GM19099 (cell line): ENCODE results near the gene DNAH8.

ENCODE experiments used
- POLR2A ChIP-seq: IDR thresholded peaks from 3 replicates; pipeline ENCODE4 v1.6.1; 2011; ENCODE audit warnings: low read depth; ENCODE audit not compliant: insufficient read length; ENCODE audit errors: extremely low read depth

DNAH8 gene

GRCh38 chr6:38715016-38715689, at the start of gene DNAH8:
DNAH8 (plus strand) TSS chr6:38715311; CDS start chr6:38722810, 7,499 bp downstream.
- no peak for TF ChIP-seq POLR2A

- no peak for TF ChIP-seq POLR2A
Observed at GRCh38 chr6:38671885-38672467, 43.1 kb upstream of the DNAH8 start.

GRCh38 chr6:38673397-38674165, 41.5 kb upstream of the DNAH8 start:
- no peak for TF ChIP-seq POLR2A

GRCh38 chr6:38676236-38676973, 38.7 kb upstream of the DNAH8 start:
- no peak for TF ChIP-seq POLR2A

GRCh38 chr6:38676974-38677544, 38.1 kb upstream of the DNAH8 start:
- no peak for TF ChIP-seq POLR2A

- no peak for TF ChIP-seq POLR2A
Observed at GRCh38 chr6:38678178-38678760, 36.8 kb upstream of the DNAH8 start.

GRCh38 chr6:38679668-38680067, 35.4 kb upstream of the DNAH8 start:
- TF ChIP-seq POLR2A = no peak

GRCh38 chr6:38681850-38682249, 33.3 kb upstream of the DNAH8 start:
- no peak for TF ChIP-seq POLR2A

GRCh38 chr6:38684237-38684636, 30.9 kb upstream of the DNAH8 start:
- TF ChIP-seq POLR2A = no peak

GRCh38 chr6:38684904-38685303, 30.2 kb upstream of the DNAH8 start:
- TF ChIP-seq POLR2A = no peak

- no peak for TF ChIP-seq POLR2A
Observed at GRCh38 chr6:38686270-38687042, 28.7 kb upstream of the DNAH8 start.

- no peak for TF ChIP-seq POLR2A
Observed at GRCh38 chr6:38687043-38687353, 28.1 kb upstream of the DNAH8 start.

GRCh38 chr6:38687549-38687948, 27.6 kb upstream of the DNAH8 start:
- TF ChIP-seq POLR2A = no peak

GRCh38 chr6:38688579-38689087, 26.5 kb upstream of the DNAH8 start:
- no peak for TF ChIP-seq POLR2A
